BE2C (cell line): ENCODE measurements around the gene PBRM1.

ENCODE experiments used
- DNase-seq: peaks from one replicate; pipeline ENCODE4 v3.0.0-alpha.2; 2020
- H3K27me3 ChIP-seq: fragments of 250-450 bp; sonication (Bioruptor Pico); 2 replicates; pipeline ENCODE4 v1.5.1; 2020; ENCODE audit warnings: mild to moderate bottlenecking
- H3K36me3 ChIP-seq: fragments of 250-450 bp; sonication (Bioruptor Pico); 2 replicates; pipeline ENCODE4 v1.5.1; 2020; ENCODE audit warnings: mild to moderate bottlenecking
- H3K4me1 ChIP-seq: fragments of 250-450 bp; sonication (Bioruptor Pico); 2 replicates; pipeline ENCODE4 v1.5.1; 2020
- H3K4me3 ChIP-seq: 2 replicates; pipeline ENCODE4 v1.5.1; 2011; ENCODE audit warnings: low read depth, low read length
- H3K9me3 ChIP-seq: fragments of 250-450 bp; sonication (Bioruptor Pico); 2 replicates; pipeline ENCODE4 v1.5.1; 2020
- TF ChIP-seq, protein P1 (sequence below): IDR thresholded peaks from 2 replicates; pipeline ENCODE4 v1.5.1; 2012; ENCODE audit warnings: mild to moderate bottlenecking, low read depth, low read length

Gene PBRM1

DNA sequence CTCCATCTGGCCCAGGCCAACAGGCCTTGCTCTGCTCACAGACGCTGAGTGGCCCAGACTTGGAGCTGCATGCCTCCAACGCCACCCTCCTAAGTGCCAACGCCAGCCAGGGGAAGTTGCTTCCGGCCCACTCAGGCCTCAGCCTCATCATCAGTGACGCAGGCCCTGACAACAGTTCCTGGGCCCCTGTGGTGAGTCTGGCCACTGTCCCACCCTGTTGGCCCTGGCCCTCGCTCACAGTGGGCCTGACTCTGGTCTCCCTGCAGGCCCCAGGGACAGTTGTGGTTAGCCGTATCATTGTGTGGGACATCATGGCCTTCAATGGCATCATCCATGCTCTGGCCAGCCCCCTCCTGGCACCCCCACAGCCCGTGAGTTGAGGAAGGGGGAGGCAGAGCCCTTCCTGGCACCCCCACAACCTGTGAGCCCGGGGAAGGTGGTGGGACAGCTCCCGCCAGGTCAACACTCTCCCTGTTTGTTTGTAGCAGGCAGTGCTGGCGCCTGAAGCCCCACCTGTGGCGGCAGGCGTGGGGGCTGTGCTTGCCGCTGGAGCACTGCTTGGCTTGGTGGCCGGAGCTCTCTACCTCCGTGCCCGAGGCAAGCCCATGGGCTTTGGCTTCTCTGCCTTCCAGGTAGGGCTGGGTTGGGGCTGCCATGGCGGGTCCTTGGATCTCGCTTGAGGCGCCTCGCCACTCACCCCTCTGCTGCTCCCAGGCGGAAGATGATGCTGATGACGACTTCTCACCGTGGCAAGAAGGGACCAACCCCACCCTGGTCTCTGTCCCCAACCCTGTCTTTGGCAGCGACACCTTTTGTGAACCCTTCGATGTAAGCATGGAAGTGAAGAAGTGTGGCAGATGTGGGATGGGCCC is 162.1 kb downstream of the PBRM1 start:
- peaks cover 25% of the 10 kb centered on the region for H3K36me3 ChIP-seq
- peaks cover 15% of the 10 kb centered on the region for H3K4me1 ChIP-seq
- no peaks in the 10 kb centered on the region for H3K27me3 ChIP-seq
- H3K4me3 ChIP-seq = no peak overlapping the region
- peak; percentile 4 for DNase-seq
- TF ChIP-seq, protein P1, sequence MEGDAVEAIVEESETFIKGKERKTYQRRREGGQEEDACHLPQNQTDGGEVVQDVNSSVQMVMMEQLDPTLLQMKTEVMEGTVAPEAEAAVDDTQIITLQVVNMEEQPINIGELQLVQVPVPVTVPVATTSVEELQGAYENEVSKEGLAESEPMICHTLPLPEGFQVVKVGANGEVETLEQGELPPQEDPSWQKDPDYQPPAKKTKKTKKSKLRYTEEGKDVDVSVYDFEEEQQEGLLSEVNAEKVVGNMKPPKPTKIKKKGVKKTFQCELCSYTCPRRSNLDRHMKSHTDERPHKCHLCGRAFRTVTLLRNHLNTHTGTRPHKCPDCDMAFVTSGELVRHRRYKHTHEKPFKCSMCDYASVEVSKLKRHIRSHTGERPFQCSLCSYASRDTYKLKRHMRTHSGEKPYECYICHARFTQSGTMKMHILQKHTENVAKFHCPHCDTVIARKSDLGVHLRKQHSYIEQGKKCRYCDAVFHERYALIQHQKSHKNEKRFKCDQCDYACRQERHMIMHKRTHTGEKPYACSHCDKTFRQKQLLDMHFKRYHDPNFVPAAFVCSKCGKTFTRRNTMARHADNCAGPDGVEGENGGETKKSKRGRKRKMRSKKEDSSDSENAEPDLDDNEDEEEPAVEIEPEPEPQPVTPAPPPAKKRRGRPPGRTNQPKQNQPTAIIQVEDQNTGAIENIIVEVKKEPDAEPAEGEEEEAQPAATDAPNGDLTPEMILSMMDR = no peak
- no peaks in the 10 kb centered on the region for H3K9me3 ChIP-seq

DNA sequence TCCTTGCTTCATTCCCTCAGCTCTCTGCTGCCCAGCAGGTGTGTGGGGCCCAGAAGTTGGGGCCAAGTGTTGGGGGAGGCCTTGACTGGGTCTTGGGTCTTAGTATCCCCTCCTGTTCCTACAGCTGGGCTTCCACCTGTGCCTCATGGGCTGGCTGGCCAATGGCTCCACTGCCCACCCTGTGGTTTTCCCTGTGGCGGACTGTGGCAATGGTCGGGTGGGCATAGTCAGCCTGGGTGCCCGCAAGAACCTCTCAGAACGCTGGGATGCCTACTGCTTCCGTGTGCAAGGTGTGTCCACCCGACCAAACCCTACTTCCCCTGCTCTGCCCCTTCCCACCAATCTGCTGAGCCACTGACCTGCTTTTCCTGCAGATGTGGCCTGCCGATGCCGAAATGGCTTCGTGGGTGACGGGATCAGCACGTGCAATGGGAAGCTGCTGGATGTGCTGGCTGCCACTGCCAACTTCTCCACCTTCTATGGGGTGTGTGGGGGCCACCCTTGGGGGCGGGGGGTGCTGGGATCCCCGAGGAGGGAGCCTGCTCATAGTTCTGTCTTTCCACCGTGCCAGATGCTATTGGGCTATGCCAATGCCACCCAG is 163.0 kb downstream of the PBRM1 start:
- TF ChIP-seq, protein P1 = no peak
- DNase-seq = no peak
- no peak overlapping the region for H3K4me3 ChIP-seq
- no peaks in the 10 kb centered on the region for H3K9me3 ChIP-seq
- peaks cover 19% of the 10 kb centered on the region for H3K4me1 ChIP-seq
- no peaks in the 10 kb centered on the region for H3K27me3 ChIP-seq
- H3K36me3 ChIP-seq = peaks cover 19% of the 10 kb centered on the region

DNA sequence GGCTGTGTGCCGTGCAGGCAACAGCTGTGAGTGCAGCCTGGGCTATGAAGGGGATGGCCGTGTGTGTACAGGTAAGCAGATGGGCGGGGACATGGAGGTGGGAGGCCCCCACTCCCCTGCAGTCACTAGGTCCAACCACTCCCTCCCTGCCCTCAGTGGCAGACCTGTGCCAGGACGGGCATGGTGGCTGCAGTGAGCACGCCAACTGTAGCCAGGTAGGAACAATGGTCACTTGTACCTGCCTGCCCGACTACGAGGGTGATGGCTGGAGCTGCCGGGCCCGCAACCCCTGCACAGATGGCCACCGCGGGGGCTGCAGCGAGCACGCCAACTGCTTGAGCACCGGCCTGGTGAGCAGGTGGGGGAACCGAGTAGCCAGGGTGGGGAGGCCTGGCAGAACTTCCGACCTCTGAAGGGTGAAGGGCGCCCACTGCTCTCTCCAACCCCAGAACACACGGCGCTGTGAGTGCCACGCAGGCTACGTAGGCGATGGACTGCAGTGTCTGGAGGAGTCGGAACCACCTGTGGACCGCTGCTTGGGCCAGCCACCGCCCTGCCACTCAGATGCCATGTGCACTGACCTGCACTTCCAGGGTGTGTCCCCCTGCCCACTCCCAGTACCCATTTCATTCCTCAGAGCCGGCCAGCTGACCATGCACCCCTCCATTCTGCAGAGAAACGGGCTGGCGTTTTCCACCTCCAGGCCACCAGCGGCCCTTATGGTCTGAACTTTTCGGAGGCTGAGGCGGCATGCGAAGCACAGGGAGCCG is 163.6 kb downstream of the PBRM1 start:
- no peak for DNase-seq
- H3K4me3 ChIP-seq = no peak overlapping the region
- TF ChIP-seq, protein P1 = no peak
- peaks cover 19% of the 10 kb centered on the region for H3K4me1 ChIP-seq
- H3K36me3 ChIP-seq = peaks cover 14% of the 10 kb centered on the region
- no peaks in the 10 kb centered on the region for H3K9me3 ChIP-seq
- H3K27me3 ChIP-seq = no peaks in the 10 kb centered on the region

DNA sequence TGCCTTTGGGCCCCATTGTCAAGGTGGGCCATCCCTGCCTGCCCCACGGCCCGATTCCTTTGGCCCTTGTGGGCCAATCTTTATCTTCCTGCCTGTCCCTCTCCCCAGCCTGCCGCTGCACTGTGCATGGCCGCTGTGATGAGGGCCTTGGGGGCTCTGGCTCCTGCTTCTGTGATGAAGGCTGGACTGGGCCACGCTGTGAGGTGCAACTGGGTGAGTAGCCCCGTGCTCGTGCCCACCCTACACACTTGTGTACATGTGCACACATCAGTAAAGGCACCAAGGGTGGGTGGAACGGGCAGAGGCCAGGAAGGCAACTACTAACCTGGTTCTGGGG is 164.3 kb downstream of the PBRM1 start:
- Histone ChIP-seq H3K36me3 (peaks cover 14% of the 10 kb centered on the region), H3K27me3 (no peaks in the 10 kb centered on the region), H3K9me3 (no peaks in the 10 kb centered on the region), H3K4me1 (peaks cover 19% of the 10 kb centered on the region), H3K4me3 (no peak overlapping the region)
- TF ChIP-seq, protein P1 = no peak
- DNase-seq = no peak

DNA sequence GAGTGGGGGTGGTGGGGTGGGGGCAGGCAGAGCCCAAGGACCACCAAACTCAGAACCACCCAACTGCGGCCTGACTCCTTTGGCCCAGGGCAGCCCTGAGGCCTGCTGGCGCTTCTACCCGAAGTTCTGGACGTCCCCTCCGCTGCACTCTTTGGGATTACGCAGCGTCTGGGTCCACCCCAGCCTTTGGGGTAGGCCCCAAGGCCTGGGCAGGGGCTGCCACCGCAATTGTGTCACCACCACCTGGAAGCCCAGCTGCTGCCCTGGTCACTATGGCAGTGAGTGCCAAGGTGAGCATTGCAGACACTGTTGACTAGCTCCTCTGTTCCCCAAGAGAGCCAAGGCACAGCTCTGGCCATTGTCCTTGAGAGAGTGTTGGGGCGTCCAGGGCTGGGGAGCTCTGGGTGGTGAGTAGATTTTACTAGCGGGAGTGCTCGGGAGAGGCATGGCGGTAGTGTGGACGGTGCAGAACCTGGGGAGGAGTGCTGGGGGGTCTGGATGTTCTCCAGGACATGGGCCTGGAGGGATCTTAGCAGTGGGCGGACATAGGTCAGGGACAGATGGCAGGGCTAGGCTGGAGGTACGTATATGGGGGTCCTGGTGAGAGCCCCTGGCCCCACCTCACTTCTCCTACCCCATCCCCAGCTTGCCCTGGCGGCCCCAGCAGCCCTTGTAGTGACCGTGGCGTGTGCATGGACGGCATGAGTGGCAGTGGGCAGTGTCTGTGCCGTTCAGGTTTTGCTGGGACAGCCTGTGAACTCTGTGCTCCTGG is 164.8 kb downstream of the PBRM1 start:
- H3K27me3 ChIP-seq = no peaks in the 10 kb centered on the region
- H3K9me3 ChIP-seq = no peaks in the 10 kb centered on the region
- no peak for DNase-seq
- no peak overlapping the region for H3K4me3 ChIP-seq
- H3K4me1 ChIP-seq = peaks cover 19% of the 10 kb centered on the region
- TF ChIP-seq, protein P1 = no peak
- peaks cover 13% of the 10 kb centered on the region for H3K36me3 ChIP-seq
